ENCODE data around the gene KIAA1671. TPM values are rescaled to one million over a fixed set of nuclear protein-coding genes. Genes with fewer than 3 reads are reported as not detected.
"Not testable (repeated sequence)": the region's sequence is repeated elsewhere in the genome, so short reads cannot be mapped to it uniquely, and the experiment has no call there.

The KIAA1671 gene
- total and polyA plus RNA-seq, 2 donors: 4.1 to 8.0 TPM

DNA sequence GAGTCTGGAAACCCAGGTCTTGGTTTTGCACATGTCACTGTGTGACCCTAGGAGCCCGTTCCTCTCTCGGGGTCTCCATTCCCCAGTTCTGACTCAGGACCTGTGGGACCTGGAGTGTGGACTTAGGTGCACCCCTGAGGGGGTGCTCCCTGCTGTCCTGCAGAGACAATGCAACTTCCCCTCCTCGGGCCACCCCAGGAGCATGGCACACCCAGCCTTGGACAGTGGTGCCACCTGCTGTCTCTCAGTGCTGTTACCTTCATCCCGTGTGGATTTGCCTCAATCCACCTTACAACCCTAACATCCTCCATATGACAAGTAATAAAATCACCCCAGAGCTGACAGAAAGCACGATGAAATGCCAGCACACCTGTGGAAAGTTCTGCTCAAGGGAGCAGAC is 219.6 kb downstream of the KIAA1671 start:
- Histone ChIP-seq H3K27me3 (ENCODE audit: control insufficient read depth in 2 of 2, insufficient read depth in 1 of 2, low read length in 1 of 2) (no peaks in the 10 kb centered on the region), H3K27ac (ENCODE audit: low read depth in 1 of 2, low read length in 1 of 2) (no peak overlapping the region), H3K4me3 (ENCODE audit: low read length in 2 of 2) (no peak overlapping the region), H3K36me3 (ENCODE audit: control insufficient read depth in 2 of 2, insufficient read depth in 2 of 2, low read length in 1 of 2) (peaks cover 0 to 39% of the 10 kb centered on the region in 2 donors), H3K4me1 (ENCODE audit: control insufficient read depth in 2 of 2, insufficient read depth in 2 of 2, low read length in 2 of 2) (no peaks in the 10 kb centered on the region), H3K9me3 (ENCODE audit: control insufficient read depth in 2 of 2, insufficient read depth in 1 of 2, low read length in 1 of 2) (no peaks in the 10 kb centered on the region)
- 62% methylated on average over 5 of the region's 5 CpGs for WGBS
- peak in 2 of 9 donors; percentile 8 to 15 for DNase-seq (ENCODE audit: low read depth in 6 of 9, low spot score in 9 of 9)

- H3K4me3 ChIP-seq (ENCODE audit: low read length in 2 of 2): no peak overlapping the region
- H3K9me3 ChIP-seq (ENCODE audit: control insufficient read depth in 2 of 2, insufficient read depth in 1 of 2, low read length in 1 of 2): peaks cover 2% of the 10 kb centered on the region in 2 donors
- 95% methylated on average over 13 of the region's 13 CpGs for WGBS
- peaks cover 0 to 47% of the 10 kb centered on the region in 2 donors for H3K36me3 ChIP-seq (ENCODE audit: control insufficient read depth in 2 of 2, insufficient read depth in 2 of 2, low read length in 1 of 2)
- no peak overlapping the region for H3K27ac ChIP-seq (ENCODE audit: low read depth in 1 of 2, low read length in 1 of 2)
- no peaks in the 10 kb centered on the region for H3K27me3 ChIP-seq (ENCODE audit: control insufficient read depth in 2 of 2, insufficient read depth in 1 of 2, low read length in 1 of 2)
- no peak for DNase-seq (ENCODE audit: low read depth in 6 of 9, low spot score in 9 of 9)
- H3K4me1 ChIP-seq (ENCODE audit: control insufficient read depth in 2 of 2, insufficient read depth in 2 of 2, low read length in 2 of 2): no peaks in the 10 kb centered on the region
Observed at GRCh38 chr22:25174156-25174887, 221.8 kb downstream of the KIAA1671 start.

- DNase-seq (ENCODE audit: low read depth in 6 of 9, low spot score in 9 of 9): no peak
- peaks cover 0 to 48% of the 10 kb centered on the region in 2 donors for H3K36me3 ChIP-seq (ENCODE audit: control insufficient read depth in 2 of 2, insufficient read depth in 2 of 2, low read length in 1 of 2)
- WGBS: 94% methylated on average over 6 of the region's 6 CpGs
- peaks cover 4 to 5% of the 10 kb centered on the region in 2 donors for H3K9me3 ChIP-seq (ENCODE audit: control insufficient read depth in 2 of 2, insufficient read depth in 1 of 2, low read length in 1 of 2)
- no peaks in the 10 kb centered on the region for H3K27me3 ChIP-seq (ENCODE audit: control insufficient read depth in 2 of 2, insufficient read depth in 1 of 2, low read length in 1 of 2)
- no peaks in the 10 kb centered on the region for H3K4me1 ChIP-seq (ENCODE audit: control insufficient read depth in 2 of 2, insufficient read depth in 2 of 2, low read length in 2 of 2)
- no peak overlapping the region for H3K27ac ChIP-seq (ENCODE audit: low read depth in 1 of 2, low read length in 1 of 2)
- H3K4me3 ChIP-seq (ENCODE audit: low read length in 2 of 2): no peak overlapping the region
Observed at GRCh38 chr22:25174888-25175411, 222.4 kb downstream of the KIAA1671 start.

- Histone ChIP-seq H3K27ac (ENCODE audit: low read depth in 1 of 2, low read length in 1 of 2) (peak overlapping the region in 1 of 2 donors; percentile 50), H3K36me3 (ENCODE audit: control insufficient read depth in 2 of 2, insufficient read depth in 2 of 2, low read length in 1 of 2) (peaks cover 0 to 42% of the 10 kb centered on the region in 2 donors)
- 92% methylated on average over 6 of the region's 6 CpGs for WGBS
Observed at GRCh38 chr22:25176175-25176574, 223.7 kb downstream of the KIAA1671 start.

GRCh38 chr22:25176799-25177198 is 224.3 kb downstream of the KIAA1671 start:
- 97% methylated on average over 3 of the region's 3 CpGs for WGBS
- Histone ChIP-seq H3K9me3 (ENCODE audit: control insufficient read depth in 2 of 2, insufficient read depth in 1 of 2, low read length in 1 of 2) (peaks cover 4 to 6% of the 10 kb centered on the region in 2 donors), H3K4me1 (ENCODE audit: control insufficient read depth in 2 of 2, insufficient read depth in 2 of 2, low read length in 2 of 2) (no peaks in the 10 kb centered on the region), H3K4me3 (ENCODE audit: low read length in 2 of 2) (no peak overlapping the region), H3K27ac (ENCODE audit: low read depth in 1 of 2, low read length in 1 of 2) (peak overlapping the region in 1 of 2 donors; percentile 47), H3K27me3 (ENCODE audit: control insufficient read depth in 2 of 2, insufficient read depth in 1 of 2, low read length in 1 of 2) (no peaks in the 10 kb centered on the region), H3K36me3 (ENCODE audit: control insufficient read depth in 2 of 2, insufficient read depth in 2 of 2, low read length in 1 of 2) (peaks cover 0 to 42% of the 10 kb centered on the region in 2 donors)
- no peak for DNase-seq (ENCODE audit: low read depth in 6 of 9, low spot score in 9 of 9)

More at GRCh38 chr22:25176175-25176574, 223.7 kb downstream of the KIAA1671 start:
- Histone ChIP-seq H3K4me3 (ENCODE audit: low read length in 2 of 2) (no peak overlapping the region), H3K4me1 (ENCODE audit: control insufficient read depth in 2 of 2, insufficient read depth in 2 of 2, low read length in 2 of 2) (no peaks in the 10 kb centered on the region), H3K27me3 (ENCODE audit: control insufficient read depth in 2 of 2, insufficient read depth in 1 of 2, low read length in 1 of 2) (no peaks in the 10 kb centered on the region), H3K9me3 (ENCODE audit: control insufficient read depth in 2 of 2, insufficient read depth in 1 of 2, low read length in 1 of 2) (peaks cover 4 to 6% of the 10 kb centered on the region in 2 donors)
- no peak for DNase-seq (ENCODE audit: low read depth in 6 of 9, low spot score in 9 of 9)

- 96% methylated on average over 13 of the region's 13 CpGs for WGBS
- H3K9me3 ChIP-seq (ENCODE audit: control insufficient read depth in 2 of 2, insufficient read depth in 1 of 2, low read length in 1 of 2): peaks cover 4 to 6% of the 10 kb centered on the region in 2 donors
- no peaks in the 10 kb centered on the region for H3K27me3 ChIP-seq (ENCODE audit: control insufficient read depth in 2 of 2, insufficient read depth in 1 of 2, low read length in 1 of 2)
- DNase-seq (ENCODE audit: low read depth in 6 of 9, low spot score in 9 of 9): no peak
- no peak overlapping the region for H3K27ac ChIP-seq (ENCODE audit: low read depth in 1 of 2, low read length in 1 of 2)
- H3K4me1 ChIP-seq (ENCODE audit: control insufficient read depth in 2 of 2, insufficient read depth in 2 of 2, low read length in 2 of 2): no peaks in the 10 kb centered on the region
- no peak overlapping the region for H3K4me3 ChIP-seq (ENCODE audit: low read length in 2 of 2)
- peaks cover 0 to 40% of the 10 kb centered on the region in 2 donors for H3K36me3 ChIP-seq (ENCODE audit: control insufficient read depth in 2 of 2, insufficient read depth in 2 of 2, low read length in 1 of 2)
Observed at GRCh38 chr22:25177226-25177625, 224.7 kb downstream of the KIAA1671 start.

DNA sequence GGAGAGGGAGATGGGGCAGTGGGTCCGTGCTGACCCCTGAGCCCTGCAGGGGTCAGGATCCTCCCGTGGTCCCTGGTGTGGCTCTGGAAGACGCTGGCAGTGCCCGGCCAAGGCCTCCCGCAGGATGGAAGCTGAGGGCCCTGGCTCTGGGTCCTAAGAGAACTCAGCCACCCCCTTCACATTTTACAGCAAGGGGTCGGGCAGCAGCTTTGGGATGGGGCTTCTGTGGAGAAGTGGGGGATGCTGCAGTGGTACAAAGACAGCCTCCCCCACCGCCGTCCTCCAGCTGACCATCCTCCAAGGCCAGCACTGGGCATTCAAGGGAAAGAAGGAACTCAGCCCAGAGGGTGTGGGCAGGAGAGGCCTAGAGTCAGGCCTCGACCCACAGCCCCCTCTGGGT is 225.4 kb downstream of the KIAA1671 start:
- peaks cover 0 to 41% of the 10 kb centered on the region in 2 donors for H3K36me3 ChIP-seq (ENCODE audit: control insufficient read depth in 2 of 2, insufficient read depth in 2 of 2, low read length in 1 of 2)
- H3K27ac ChIP-seq (ENCODE audit: low read depth in 1 of 2, low read length in 1 of 2): no peak overlapping the region
- H3K9me3 ChIP-seq (ENCODE audit: control insufficient read depth in 2 of 2, insufficient read depth in 1 of 2, low read length in 1 of 2): peaks cover 4 to 6% of the 10 kb centered on the region in 2 donors
- no peaks in the 10 kb centered on the region for H3K4me1 ChIP-seq (ENCODE audit: control insufficient read depth in 2 of 2, insufficient read depth in 2 of 2, low read length in 2 of 2)
- no peak for DNase-seq (ENCODE audit: low read depth in 6 of 9, low spot score in 9 of 9)
- H3K27me3 ChIP-seq (ENCODE audit: control insufficient read depth in 2 of 2, insufficient read depth in 1 of 2, low read length in 1 of 2): no peaks in the 10 kb centered on the region
- 94% methylated on average over 9 of the region's 9 CpGs for WGBS
- H3K4me3 ChIP-seq (ENCODE audit: low read length in 2 of 2): no peak overlapping the region

DNA sequence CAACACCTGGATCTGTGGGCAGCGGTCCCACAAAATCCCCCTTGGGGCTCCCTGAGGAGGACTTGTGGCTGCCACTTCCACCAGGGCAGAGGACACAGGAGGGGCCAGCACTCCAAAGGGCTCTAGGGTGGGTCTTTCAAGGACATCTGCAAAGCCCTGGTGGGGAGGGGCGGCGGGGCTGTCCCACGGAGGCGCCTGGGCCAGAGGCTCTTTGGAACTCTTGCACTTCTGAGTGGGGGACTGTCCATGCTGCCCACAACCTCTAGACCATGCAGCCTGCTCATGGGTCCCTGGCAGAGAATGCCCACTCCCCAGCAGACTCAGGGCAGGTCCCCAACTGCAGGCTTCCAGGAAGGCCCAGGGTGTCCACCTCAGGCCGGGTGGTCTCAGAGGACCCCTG is 225.8 kb downstream of the KIAA1671 start:
- H3K27ac ChIP-seq (ENCODE audit: low read depth in 1 of 2, low read length in 1 of 2); H3K4me3 ChIP-seq (ENCODE audit: low read length in 2 of 2); DNase-seq (ENCODE audit: low read depth in 6 of 9, low spot score in 9 of 9); H3K4me1 ChIP-seq (ENCODE audit: control insufficient read depth in 2 of 2, insufficient read depth in 2 of 2, low read length in 2 of 2); H3K27me3 ChIP-seq (ENCODE audit: control insufficient read depth in 2 of 2, insufficient read depth in 1 of 2, low read length in 1 of 2); H3K9me3 ChIP-seq (ENCODE audit: control insufficient read depth in 2 of 2, insufficient read depth in 1 of 2, low read length in 1 of 2): not testable (repeated sequence)
- peaks cover 0 to 41% of the 10 kb centered on the region in 2 donors for H3K36me3 ChIP-seq (ENCODE audit: control insufficient read depth in 2 of 2, insufficient read depth in 2 of 2, low read length in 1 of 2)
- WGBS: 92% methylated on average over 6 of the region's 6 CpGs

GRCh38 chr22:25178869-25179631 is 226.5 kb downstream of the KIAA1671 start:
- H3K27ac ChIP-seq (ENCODE audit: low read depth in 1 of 2, low read length in 1 of 2): not testable (repeated sequence)
- WGBS: 90% methylated on average over 50 of the region's 63 CpGs

More at GRCh38 chr22:25178869-25179631, 226.5 kb downstream of the KIAA1671 start:
- not testable (repeated sequence) for H3K9me3 ChIP-seq (ENCODE audit: control insufficient read depth in 2 of 2, insufficient read depth in 1 of 2, low read length in 1 of 2); H3K27me3 ChIP-seq (ENCODE audit: control insufficient read depth in 2 of 2, insufficient read depth in 1 of 2, low read length in 1 of 2); H3K4me1 ChIP-seq (ENCODE audit: control insufficient read depth in 2 of 2, insufficient read depth in 2 of 2, low read length in 2 of 2); DNase-seq (ENCODE audit: low read depth in 6 of 9, low spot score in 9 of 9); H3K4me3 ChIP-seq (ENCODE audit: low read length in 2 of 2)
- peaks cover 0 to 40% of the 10 kb centered on the region in 2 donors for H3K36me3 ChIP-seq (ENCODE audit: control insufficient read depth in 2 of 2, insufficient read depth in 2 of 2, low read length in 1 of 2)

Measured in thymus (tissue), 11 donors.